SIG-M5 (cell line): Measurements from ENCODE around the gene MORN2.

Experiments
- DNase-seq: peaks from one replicate; lab custom pipeline; 2025; lab: John Stamatoyannopoulos, UW

Gene MORN2

GRCh38 chr2:38889575-38889974 is 13.8 kb downstream of the MORN2 start, which contains the start of gene ARHGEF33:
TSS of gene ARHGEF33 (plus strand) at chr2:38889875. CDS start at chr2:38919448, 29,573 bp downstream.
- no peak for DNase-seq

DNA sequence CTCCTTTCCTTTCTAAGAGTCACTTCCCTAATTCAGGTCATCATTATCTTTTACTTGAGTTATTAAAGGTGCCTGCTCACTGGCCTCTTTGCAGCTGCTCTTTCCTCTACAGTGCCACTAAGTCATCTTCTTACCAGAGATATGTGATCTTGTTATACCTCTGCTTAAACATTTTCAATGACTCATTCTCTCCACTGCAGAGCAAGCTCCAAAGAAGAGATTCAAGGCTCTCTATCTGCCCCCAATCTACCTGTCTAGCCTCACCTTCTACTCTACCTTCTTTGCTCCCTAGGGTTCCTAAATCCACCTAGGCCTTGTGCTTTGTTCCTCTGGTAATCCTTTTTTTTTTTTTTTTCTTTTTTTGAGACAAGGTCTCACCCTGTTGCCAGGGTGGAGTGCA is 17.0 kb downstream of the MORN2 start:
- DNase-seq, result no peak

GRCh38 chr2:38898256-38898655 is 22.5 kb downstream of the MORN2 start:
- DNase-seq, result no peak

- no peak for DNase-seq
Observed at GRCh38 chr2:38900726-38901125, 24.9 kb downstream of the MORN2 start.

- DNase-seq, result no peak
Observed at GRCh38 chr2:38905251-38905650, 29.5 kb downstream of the MORN2 start.

DNA sequence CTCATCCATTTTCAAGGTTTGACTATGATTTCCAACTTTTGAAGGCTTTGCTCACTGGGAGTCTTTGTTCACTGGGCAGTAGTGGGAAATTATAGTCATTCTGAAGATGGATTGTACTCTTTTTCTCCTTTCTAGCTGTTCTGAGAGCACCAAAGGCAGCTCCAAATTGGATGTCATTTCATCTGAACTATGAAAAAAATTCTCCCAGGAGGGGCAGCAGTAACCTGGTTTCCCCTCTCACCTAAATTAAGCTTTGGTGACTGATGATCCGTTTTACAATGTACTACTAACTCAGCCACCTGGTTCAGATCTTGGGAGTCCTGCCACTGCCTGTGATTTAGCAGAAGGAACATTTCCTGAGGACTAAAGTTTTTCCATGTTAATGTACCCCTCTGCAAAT is 31.5 kb downstream of the MORN2 start:
- DNase-seq, result no peak

GRCh38 chr2:38907743-38908562 is 32.2 kb downstream of the MORN2 start:
- DNase-seq, result no peak

DNA sequence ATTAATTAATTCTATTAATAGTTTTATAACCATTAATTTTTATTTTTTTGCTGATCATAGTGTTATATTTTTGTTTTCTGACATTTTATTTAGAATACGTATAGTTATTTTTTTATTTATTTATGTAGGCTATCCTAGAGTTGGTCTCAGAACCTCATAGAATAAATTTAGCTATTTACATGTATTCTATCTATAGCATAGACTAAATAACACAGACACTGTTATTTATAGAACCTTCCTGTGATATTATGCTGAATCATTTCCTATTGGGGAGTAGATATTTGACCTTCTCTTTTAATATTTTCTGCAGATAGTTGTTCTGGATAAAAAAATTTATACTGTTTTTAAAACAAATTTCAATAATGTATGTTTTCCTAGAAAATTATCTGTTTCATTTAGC is 34.1 kb downstream of the MORN2 start:
- DNase-seq, result no peak

- DNase-seq, result no peak
Observed at GRCh38 chr2:38911191-38911590, 35.4 kb downstream of the MORN2 start.

- DNase-seq, result no peak
Observed at GRCh38 chr2:38912619-38913018, 36.8 kb downstream of the MORN2 start.

DNA sequence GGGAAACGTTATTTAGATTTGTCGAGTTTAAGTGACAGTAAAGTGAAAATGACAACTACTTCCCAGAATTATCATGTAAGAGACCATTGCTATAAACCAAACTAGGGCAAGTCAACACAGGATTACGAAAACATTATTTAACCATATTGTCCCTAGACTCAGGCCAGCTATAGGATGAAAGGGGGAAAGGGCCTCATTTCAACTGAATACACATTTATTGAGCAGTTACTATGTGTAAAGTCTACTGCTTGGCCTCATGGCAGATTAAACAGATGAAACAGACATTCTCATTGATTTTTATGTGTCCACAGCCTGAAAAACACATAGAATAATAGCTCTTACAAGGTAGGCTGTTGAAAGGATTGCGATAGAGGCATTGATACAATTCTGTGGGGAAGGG is 46.6 kb downstream of the MORN2 start:
- DNase-seq, result no peak

- no peak for DNase-seq
Observed at GRCh38 chr2:38922902-38923301, 47.1 kb downstream of the MORN2 start.

GRCh38 chr2:38925982-38926381 is 50.2 kb downstream of the MORN2 start:
- no peak for DNase-seq

- DNase-seq, result no peak
Observed at GRCh38 chr2:38930600-38930999, 54.8 kb downstream of the MORN2 start.
